GM23338 (cell line): ENCODE data around the gene TTLL8. TPM values are rescaled to one million over a fixed set of nuclear protein-coding genes. Genes with fewer than 3 reads are reported as not detected.

ENCODE experiments used
- ATAC-seq: fragments of 200-7000 bp; cut with Tn5 transposase; 3 replicates; pipeline ENCODE4 v1.9.1; 2020
- DNase-seq: peaks from one replicate; pipeline ENCODE4 v3.0.0-alpha.2; 2015; ENCODE audit warnings: low spot score
- H2AFZ ChIP-seq: fragments of 200-600 bp; sonication (generic); 2 replicates; pipeline ENCODE4 v1.8.0; 2016; ENCODE audit warnings: antibody characterized with exemption, mild to moderate bottlenecking, moderate library complexity
- H3F3A ChIP-seq: fragments of 200-600 bp; sonication (generic); replicated peaks from 2 replicates; pipeline ENCODE4 v1.8.0; 2017; ENCODE audit warnings: antibody characterized with exemption, mixed run types, low read depth
- H3K27ac ChIP-seq: fragments of 200-600 bp; sonication (generic); 2 replicates; pipeline ENCODE4 v1.6.1; 2016; ENCODE audit warnings: low read depth
- H3K27me3 ChIP-seq: fragments of 200-600 bp; sonication (generic); 2 replicates; pipeline ENCODE4 v1.8.0; 2016; ENCODE audit warnings: mild to moderate bottlenecking, mixed run types, moderate library complexity; ENCODE audit not compliant: insufficient read depth
- H3K36me3 ChIP-seq: fragments of 200-600 bp; sonication (generic); 2 replicates; pipeline ENCODE4 v1.8.0; 2016; ENCODE audit warnings: mild to moderate bottlenecking; ENCODE audit not compliant: insufficient read depth
- H3K4me1 ChIP-seq: fragments of 200-600 bp; sonication (generic); 2 replicates; pipeline ENCODE4 v1.8.0; 2016; ENCODE audit warnings: mild to moderate bottlenecking, moderate library complexity; ENCODE audit not compliant: insufficient read depth
- H3K4me2 ChIP-seq: fragments of 200-600 bp; sonication (generic); 2 replicates; pipeline ENCODE4 v1.7.1; 2017; ENCODE audit warnings: mixed run types
- H3K4me3 ChIP-seq: fragments of 200-600 bp; sonication (generic); 2 replicates; pipeline ENCODE4 v1.6.1; 2016; ENCODE audit warnings: mixed run types
- H3K79me2 ChIP-seq: fragments of 200-600 bp; sonication (generic); replicated peaks from 2 replicates; pipeline ENCODE4 v1.8.0; 2017; ENCODE audit warnings: mild to moderate bottlenecking; ENCODE audit not compliant: insufficient read depth
- H3K9me2 ChIP-seq: fragments of 200-600 bp; sonication (generic); 2 replicates; pipeline ENCODE4 v1.8.0; 2017; ENCODE audit not compliant: insufficient read depth
- H4K20me1 ChIP-seq: fragments of 200-600 bp; sonication (generic); replicated peaks from 2 replicates; pipeline ENCODE4 v1.8.0; 2017; ENCODE audit warnings: mild to moderate bottlenecking; ENCODE audit not compliant: insufficient read depth
- H3K27ac Mint-ChIP-seq: 2 replicates; pipeline ENCODE4 v1.8.0; 2020; ENCODE audit warnings: inconsistent platforms, mild to moderate bottlenecking, moderate library complexity, mixed read lengths
- H3K27me3 Mint-ChIP-seq: 3 replicates; pipeline ENCODE4 v1.8.0; 2022; ENCODE audit warnings: low read depth, mild to moderate bottlenecking, moderate library complexity, mixed read lengths, inconsistent platforms; ENCODE audit not compliant: insufficient read depth, poor library complexity
- H3K36me3 Mint-ChIP-seq: 3 replicates; pipeline ENCODE4 v1.8.0; 2021; ENCODE audit warnings: low read depth, mild to moderate bottlenecking, inconsistent platforms, moderate library complexity, mixed read lengths
- H3K4me1 Mint-ChIP-seq: 3 replicates; pipeline ENCODE4 v1.8.0; 2020; ENCODE audit warnings: mild to moderate bottlenecking, inconsistent platforms, mixed read lengths
- H3K4me3 Mint-ChIP-seq: 3 replicates; pipeline ENCODE4 v1.8.0; 2021; ENCODE audit warnings: moderate library complexity, mild to moderate bottlenecking, inconsistent platforms, mixed read lengths
- H3K9me3 Mint-ChIP-seq: 3 replicates; pipeline ENCODE4 v1.8.0; 2020; ENCODE audit warnings: moderate library complexity, mild to moderate bottlenecking, inconsistent platforms, mixed read lengths
- CREB1 ChIP-seq: fragments of 250-450 bp; sonication (Bioruptor Pico); IDR thresholded peaks from 2 replicates; pipeline ENCODE4 v1.5.0; 2020; ENCODE audit warnings: low read depth, mild to moderate bottlenecking, moderate library complexity
- EZH2 ChIP-seq: fragments of 200-600 bp; sonication (generic); IDR thresholded peaks from one replicate; pipeline ENCODE4 v1.8.0; 2017; ENCODE audit warnings: antibody characterized with exemption, mild to moderate bottlenecking, low read depth; ENCODE audit not compliant: unreplicated experiment
- NANOG ChIP-seq: IDR thresholded peaks from 2 replicates; pipeline ENCODE4 v1.6.1; 2016; ENCODE audit warnings: antibody characterized with exemption, borderline replicate concordance
- POLR2AphosphoS5 ChIP-seq: IDR thresholded peaks from 2 replicates; pipeline ENCODE4 v1.6.1; 2016; ENCODE audit warnings: antibody characterized with exemption, low read depth
- STAT1 ChIP-seq: IDR thresholded peaks from one replicate; pipeline ENCODE4 v1.6.1; 2016; ENCODE audit warnings: antibody characterized with exemption; ENCODE audit not compliant: unreplicated experiment
- ZNF114 ChIP-seq: fragments of 250-450 bp; sonication (Bioruptor Pico); IDR thresholded peaks from 2 replicates; pipeline ENCODE4 v1.5.0; 2020; ENCODE audit warnings: mild to moderate bottlenecking, moderate library complexity
- polyA plus RNA-seq: library from polyadenylated mRNA; unstranded; fragments of >200 nt; fragmentation: Nextera tagmentation; extraction: Ambion mirVana; gene quantifications from 2 replicates; pipeline ENCODE4 v1.2.1, GENCODE V29; 2016
- total RNA-seq: library from RNA; depleted of rRNA; stranded (reverse); fragments of >200 nt; shearing (Covaris generic); gene quantifications from 2 replicates; pipeline ENCODE4 v1.2.3, GENCODE V29; 2014
- TF ChIP-seq, protein P1 (sequence below): IDR thresholded peaks from one replicate; pipeline ENCODE4 v1.6.1; 2018; ENCODE audit warnings: antibody characterized with exemption; ENCODE audit not compliant: unreplicated experiment

The TTLL8 gene
- total and polyA plus RNA-seq, 2 experiments from 2014 or later: not detected

DNA sequence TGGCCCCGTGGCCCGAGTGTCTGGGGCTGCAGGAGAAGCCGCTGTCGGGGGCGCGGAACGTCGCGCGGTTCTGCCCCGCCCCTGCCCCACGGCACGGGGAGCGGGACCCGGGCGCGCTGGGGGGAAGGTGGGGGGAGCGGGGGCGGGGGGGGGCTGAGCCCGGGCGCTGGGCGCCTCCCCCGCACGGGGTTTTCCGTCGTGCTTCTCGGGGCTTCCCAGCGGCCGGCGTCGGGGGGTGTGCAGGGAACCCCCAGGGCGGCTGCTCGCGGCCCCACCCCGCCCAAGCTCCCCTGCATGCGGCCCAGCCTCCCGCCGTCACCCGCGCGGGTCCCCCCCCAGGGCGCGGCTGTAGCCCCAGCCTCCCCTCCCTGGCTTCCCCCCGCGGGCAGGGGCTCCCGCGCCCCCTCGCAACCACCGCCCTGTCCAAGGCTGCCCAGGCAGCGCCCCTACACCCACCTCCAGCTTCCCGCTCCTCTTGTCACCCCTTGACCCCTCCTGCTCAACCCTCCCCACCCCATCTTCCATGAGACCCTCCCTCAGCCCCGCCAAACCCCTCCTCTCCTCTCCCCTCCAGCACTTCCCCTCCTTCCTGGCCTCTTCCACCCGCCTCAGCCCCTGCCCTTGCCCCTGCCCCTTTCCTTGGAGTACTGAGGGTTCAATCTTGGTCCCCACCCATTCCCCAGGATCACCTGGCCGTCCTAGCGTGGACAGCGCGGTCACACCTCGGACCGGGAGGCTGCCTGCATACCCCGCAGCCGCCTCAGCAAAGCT, 47.2 kb downstream of the TTLL8 start:
- H3K4me3 Mint-ChIP-seq: peak overlapping the region; percentile 65
- peaks cover 55% of the 10 kb centered on the region for H3K27me3 ChIP-seq

DNA sequence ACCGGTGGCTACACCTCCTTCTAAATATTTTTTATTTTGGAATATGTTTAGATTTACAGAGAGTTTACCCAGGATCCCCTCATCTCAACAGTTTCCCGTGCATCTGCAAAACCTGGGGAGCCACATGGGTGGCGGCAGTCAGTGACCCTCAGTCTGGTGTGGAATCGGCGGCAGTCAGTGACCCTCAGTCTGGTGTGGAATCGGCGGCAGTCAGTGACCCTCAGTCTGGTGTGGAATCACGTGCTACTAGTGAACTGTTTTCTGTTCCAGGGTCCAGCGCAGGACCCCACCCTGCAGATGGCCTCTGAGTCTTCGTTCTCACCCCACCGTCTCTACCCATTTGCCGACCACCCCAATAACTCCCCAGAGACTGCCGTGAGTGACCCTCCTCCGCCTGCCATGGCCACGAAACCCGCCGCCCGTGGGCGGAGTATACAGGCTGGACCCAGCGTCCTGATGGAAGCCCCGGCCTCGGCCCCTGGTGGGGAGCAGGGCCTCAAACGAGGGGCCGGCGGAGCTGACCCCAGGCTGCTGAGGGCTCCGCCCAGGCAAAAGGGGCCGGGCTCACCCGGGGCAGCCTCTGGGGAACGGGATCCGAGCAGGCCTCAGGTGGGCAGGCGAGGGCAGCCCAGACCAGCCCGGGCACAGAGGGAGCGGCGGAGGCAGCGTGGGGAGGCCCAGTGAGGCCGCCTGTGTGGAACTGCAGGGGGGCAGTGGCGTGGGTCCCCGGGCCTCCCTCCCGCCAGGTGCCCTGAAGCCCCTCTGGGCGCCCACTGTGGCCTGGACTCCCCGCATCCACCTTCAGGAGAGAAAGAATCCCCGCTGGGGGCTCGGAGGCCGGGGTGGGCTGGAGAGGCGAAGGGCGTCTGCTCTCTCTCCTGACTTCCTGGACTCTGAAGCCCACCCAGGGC, 48.1 kb downstream of the TTLL8 start:
- peak overlapping the region; percentile 52 for H3K4me3 ChIP-seq

More for the DNA sequence above, 47.2 kb downstream of the TTLL8 start:
- Histone ChIP-seq H3K4me1 (peaks cover 7% of the 10 kb centered on the region; the same call in 1 of the 2 replicates), H3K36me3 (no peaks in the 10 kb centered on the region), H3K9me2 (no peaks in the 10 kb centered on the region), H3K27ac (no peak overlapping the region), H4K20me1 (0 out of 2 replicates have a peak, but pooled peaks cover 3% of the 10 kb centered on the region), H3F3A (no peaks in the 10 kb centered on the region), H2AFZ (peak overlapping the region; percentile 96), H3K79me2 (no peaks in the 10 kb centered on the region), H3K4me3 (peak overlapping the region; percentile 52), H3K4me2 (peak overlapping the region; percentile 81)
- DNase-seq (no peak), ATAC-seq (no peak)
- Mint-ChIP-seq H3K27me3 (peaks cover 38% of the 10 kb centered on the region), H3K4me1 (peaks cover 15% of the 10 kb centered on the region; the same call in 2 of the 3 replicates), H3K9me3 (no peaks in the 10 kb centered on the region), H3K36me3 (no peaks in the 10 kb centered on the region), H3K27ac (no peak overlapping the region)
- TF ChIP-seq EZH2 (peak; percentile 68), POLR2AphosphoS5 (no peak)

More for the DNA sequence above, 48.1 kb downstream of the TTLL8 start:
- H3K27me3 ChIP-seq: peaks cover 50% of the 10 kb centered on the region
- DNase-seq (no peak), ATAC-seq (peak; percentile 2; the same call in 1 of the 3 replicates)
- Mint-ChIP-seq H3K9me3 (no peaks in the 10 kb centered on the region), H3K27ac (no peak overlapping the region), H3K36me3 (no peaks in the 10 kb centered on the region), H3K4me1 (peaks cover 15% of the 10 kb centered on the region; the same call in 2 of the 3 replicates), H3K4me3 (peak overlapping the region; percentile 50; the same call in 2 of the 3 replicates), H3K27me3 (peaks cover 34% of the 10 kb centered on the region)
- H3K9me2 ChIP-seq: no peaks in the 10 kb centered on the region
- no peak overlapping the region for H3K27ac ChIP-seq
- H3F3A ChIP-seq: no peaks in the 10 kb centered on the region
- H3K4me2 ChIP-seq: peak overlapping the region; percentile 75
- H3K4me1 ChIP-seq: peaks cover 7% of the 10 kb centered on the region; the same call in 1 of the 2 replicates
- TF ChIP-seq STAT1 (no peak), EZH2 (no peak), ZNF114 (CRISPR knock-in tag) (no peak), NANOG (no peak), POLR2AphosphoS5 (no peak), CREB1 (CRISPR knock-in tag) (no peak)
- TF ChIP-seq, protein P1, sequence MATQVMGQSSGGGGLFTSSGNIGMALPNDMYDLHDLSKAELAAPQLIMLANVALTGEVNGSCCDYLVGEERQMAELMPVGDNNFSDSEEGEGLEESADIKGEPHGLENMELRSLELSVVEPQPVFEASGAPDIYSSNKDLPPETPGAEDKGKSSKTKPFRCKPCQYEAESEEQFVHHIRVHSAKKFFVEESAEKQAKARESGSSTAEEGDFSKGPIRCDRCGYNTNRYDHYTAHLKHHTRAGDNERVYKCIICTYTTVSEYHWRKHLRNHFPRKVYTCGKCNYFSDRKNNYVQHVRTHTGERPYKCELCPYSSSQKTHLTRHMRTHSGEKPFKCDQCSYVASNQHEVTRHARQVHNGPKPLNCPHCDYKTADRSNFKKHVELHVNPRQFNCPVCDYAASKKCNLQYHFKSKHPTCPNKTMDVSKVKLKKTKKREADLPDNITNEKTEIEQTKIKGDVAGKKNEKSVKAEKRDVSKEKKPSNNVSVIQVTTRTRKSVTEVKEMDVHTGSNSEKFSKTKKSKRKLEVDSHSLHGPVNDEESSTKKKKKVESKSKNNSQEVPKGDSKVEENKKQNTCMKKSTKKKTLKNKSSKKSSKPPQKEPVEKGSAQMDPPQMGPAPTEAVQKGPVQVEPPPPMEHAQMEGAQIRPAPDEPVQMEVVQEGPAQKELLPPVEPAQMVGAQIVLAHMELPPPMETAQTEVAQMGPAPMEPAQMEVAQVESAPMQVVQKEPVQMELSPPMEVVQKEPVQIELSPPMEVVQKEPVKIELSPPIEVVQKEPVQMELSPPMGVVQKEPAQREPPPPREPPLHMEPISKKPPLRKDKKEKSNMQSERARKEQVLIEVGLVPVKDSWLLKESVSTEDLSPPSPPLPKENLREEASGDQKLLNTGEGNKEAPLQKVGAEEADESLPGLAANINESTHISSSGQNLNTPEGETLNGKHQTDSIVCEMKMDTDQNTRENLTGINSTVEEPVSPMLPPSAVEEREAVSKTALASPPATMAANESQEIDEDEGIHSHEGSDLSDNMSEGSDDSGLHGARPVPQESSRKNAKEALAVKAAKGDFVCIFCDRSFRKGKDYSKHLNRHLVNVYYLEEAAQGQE: no peak
- H4K20me1 ChIP-seq: 0 out of 2 replicates have a peak, but pooled peaks cover 3% of the 10 kb centered on the region
- H3K36me3 ChIP-seq: no peaks in the 10 kb centered on the region
- no peak overlapping the region for H2AFZ ChIP-seq
- no peaks in the 10 kb centered on the region for H3K79me2 ChIP-seq
